SK-N-SH (cell line): ENCODE measurements around the gene MTFMT. TPM values are rescaled to one million over a fixed set of nuclear protein-coding genes. Genes with fewer than 3 reads are reported as not detected.

Experiments
- CTCF ChIA-PET: fragments of 300-600, 350-600 bp; formaldehyde crosslinking; extraction: SDS; loops from one replicate; lab custom pipeline; 2021; lab: Yijun Ruan, JAX
- POLR2A ChIA-PET: fragments of 350-600 bp; sonication (Branson Sonifier 250); formaldehyde crosslinking; extraction: SDS; loops from one replicate; lab custom pipeline; 2020; ENCODE audit warnings: antibody characterized with exemption, inconsistent platforms; lab: Yijun Ruan, JAX
- DNase-seq: peaks from one replicate; pipeline ENCODE4 v3.0.0; 2012
- H2AFZ ChIP-seq: fragments of 200-600 bp; sonication (generic); 2 replicates; pipeline ENCODE4 v1.8.1; 2016; ENCODE audit warnings: antibody characterized with exemption, mild to moderate bottlenecking, low read depth
- H3F3A ChIP-seq: fragments of 200-600 bp; sonication (generic); replicated peaks from 2 replicates; pipeline ENCODE3; 2016; ENCODE audit warnings: antibody characterized with exemption, mild to moderate bottlenecking; ENCODE audit not compliant: insufficient read depth
- H3K27ac ChIP-seq, 2 experiments: fragments of 200-500 bp in 1 of 2; fragments of 200-600 bp in 1 of 2; sonication (Bioruptor generic) in 1 of 2; sonication (generic), shearing (Covaris generic) in 1 of 2; 2 replicates each; pipeline versions ENCODE4 v1.5.1 to v1.6.1; 2014 to 2016; ENCODE audit warnings: low read depth in 2 of 2, inconsistent platforms in 1 of 2, low read length in 1 of 2, mild to moderate bottlenecking in 1 of 2, mixed read lengths in 1 of 2
- H3K27me3 ChIP-seq: fragments of 200-600 bp; sonication (generic), shearing (Covaris generic); 2 replicates; pipeline ENCODE4 v1.6.1; 2016; ENCODE audit warnings: mixed run types; ENCODE audit not compliant: insufficient read depth
- H3K36me3 ChIP-seq, 2 experiments: fragments of 200-500 bp in 1 of 2; fragments of 200-600 bp in 1 of 2; sonication (Bioruptor generic) in 1 of 2; sonication (generic) in 1 of 2; replicated peaks in 1 of 2; 2 replicates each; pipeline versions ENCODE3 to v1.5.1; 2014 to 2016; ENCODE audit warnings: low read length in 1 of 2, mild to moderate bottlenecking in 1 of 2; ENCODE audit not compliant: insufficient read depth in 2 of 2, control insufficient read depth in 1 of 2
- H3K4me1 ChIP-seq, 2 experiments: fragments of 200-500 bp in 1 of 2; fragments of 200-600 bp in 1 of 2; sonication (Bioruptor generic) in 1 of 2; sonication (generic), shearing (Covaris generic) in 1 of 2; 2 replicates each; pipeline versions ENCODE4 v1.5.1 to v1.6.1; 2014 to 2016; ENCODE audit warnings: low read depth in 1 of 2, low read length in 1 of 2, mixed run types in 1 of 2; ENCODE audit not compliant: insufficient read depth in 2 of 2, control insufficient read depth in 1 of 2
- H3K4me2 ChIP-seq: fragments of 200-600 bp; sonication (generic), shearing (Covaris generic); 2 replicates; pipeline ENCODE4 v1.6.1; 2017; ENCODE audit warnings: mixed run types
- H3K4me3 ChIP-seq, 2 experiments: fragments of 200-500 bp in 1 of 2; fragments of 200-600 bp in 1 of 2; sonication (Bioruptor generic) in 1 of 2; sonication (generic), shearing (Covaris generic) in 1 of 2; 2 replicates each; pipeline versions ENCODE4 v1.5.1 to v1.8.1; 2014 to 2016; ENCODE audit warnings: low read depth in 2 of 2, inconsistent platforms in 1 of 2, low read length in 1 of 2, mild to moderate bottlenecking in 1 of 2, mixed read lengths in 1 of 2, moderate library complexity in 1 of 2
- H3K79me2 ChIP-seq: fragments of 200-600 bp; sonication (generic); 2 replicates; pipeline ENCODE4 v1.8.1; 2017; ENCODE audit warnings: mild to moderate bottlenecking; ENCODE audit not compliant: insufficient read depth
- H3K9ac ChIP-seq: fragments of 200-600 bp; sonication (generic); 2 replicates; pipeline ENCODE4 v1.6.1; 2017; ENCODE audit warnings: mixed run types
- H3K9me2 ChIP-seq: fragments of 200-600 bp; sonication (generic); 2 replicates; pipeline ENCODE4 v1.6.1; 2017; ENCODE audit warnings: mixed run types
- H3K9me3 ChIP-seq: fragments of 200-600 bp; sonication (generic); 2 replicates; pipeline ENCODE4 v1.6.1; 2017; ENCODE audit warnings: mixed run types, mild to moderate bottlenecking, moderate library complexity
- H4K20me1 ChIP-seq: fragments of 200-600 bp; sonication (generic); 2 replicates; pipeline ENCODE4 v1.6.1; 2017; ENCODE audit warnings: mild to moderate bottlenecking, mixed run types; ENCODE audit not compliant: insufficient read depth
- ELF1 ChIP-seq: IDR thresholded peaks from 2 replicates; pipeline ENCODE4 v1.4.0; 2012
- EP300 ChIP-seq, 2 experiments: IDR thresholded peaks; 2 replicates each; pipeline versions ENCODE4 v1.4.0 to v1.6.1; 2012; ENCODE audit warnings: borderline replicate concordance in 1 of 2, low read depth in 1 of 2, low read length in 1 of 2
- FOXJ3 ChIP-seq: sonication (generic); formaldehyde crosslinking; IDR thresholded peaks from 2 replicates; pipeline ENCODE4 v1.5.1; 2020; ENCODE audit warnings: mild to moderate bottlenecking, missing genetic modification reagents
- FOXM1 ChIP-seq: IDR thresholded peaks from 2 replicates; pipeline ENCODE4 v1.4.0; 2012; ENCODE audit warnings: low read depth, mild to moderate bottlenecking
- GABPA ChIP-seq: IDR thresholded peaks from 2 replicates; pipeline ENCODE4 v1.4.0; 2012; ENCODE audit warnings: low read depth, mild to moderate bottlenecking
- GATA2 ChIP-seq: sonication (generic); formaldehyde crosslinking; IDR thresholded peaks from 2 replicates; pipeline ENCODE4 v1.5.0; 2020; ENCODE audit warnings: mild to moderate bottlenecking, missing genetic modification reagents
- IRF3 ChIP-seq: fragments of 150-350 bp; IDR thresholded peaks from 2 replicates; pipeline ENCODE4 v1.6.1; 2016; ENCODE audit warnings: mild to moderate bottlenecking, low read depth, low read length
- JUND ChIP-seq: IDR thresholded peaks from 2 replicates; pipeline ENCODE4 v1.4.0; 2012
- MEF2A ChIP-seq: IDR thresholded peaks from 2 replicates; pipeline ENCODE4 v1.4.0; 2012; ENCODE audit warnings: low read depth, borderline replicate concordance
- MXI1 ChIP-seq: IDR thresholded peaks from 2 replicates; pipeline ENCODE4 v1.6.1; 2012; ENCODE audit warnings: mild to moderate bottlenecking, low read depth, low read length, improper control_type of control experiment
- NRF1 ChIP-seq: IDR thresholded peaks from 2 replicates; pipeline ENCODE4 v1.6.1; 2012; ENCODE audit warnings: low read depth, mild to moderate bottlenecking, low read length
- POLR2AphosphoS5 ChIP-seq: IDR thresholded peaks from 2 replicates; pipeline ENCODE4 v1.6.1; 2012; ENCODE audit warnings: low read depth, low read length
- REST ChIP-seq: IDR thresholded peaks from 2 replicates; pipeline ENCODE4 v1.6.1; 2012; ENCODE audit warnings: mild to moderate bottlenecking, low read depth, low read length, moderate library complexity
- RFX5 ChIP-seq: IDR thresholded peaks from 2 replicates; pipeline ENCODE4 v1.6.1; 2012; ENCODE audit warnings: mild to moderate bottlenecking, improper control_type of control experiment, low read length
- RXRA ChIP-seq: IDR thresholded peaks from 2 replicates; pipeline ENCODE4 v1.4.0; 2012; ENCODE audit warnings: low read depth, mild to moderate bottlenecking, borderline replicate concordance
- SIN3A ChIP-seq: IDR thresholded peaks from 2 replicates; pipeline ENCODE4 v1.6.1; 2012; ENCODE audit warnings: low read depth, mild to moderate bottlenecking, low read length, moderate library complexity, borderline replicate concordance
- TAF1 ChIP-seq: IDR thresholded peaks from 2 replicates; pipeline ENCODE4 v1.6.1; 2012; ENCODE audit warnings: low read depth, mild to moderate bottlenecking, low read length, moderate library complexity, borderline replicate concordance
- USF1 ChIP-seq: IDR thresholded peaks from 2 replicates; pipeline ENCODE4 v1.4.0; 2012; ENCODE audit warnings: low read depth, borderline replicate concordance
- WGBS: methylation state at CpG from one replicate; pipeline ENCODE4 v1.1.6; 2017; ENCODE audit warnings: low lambda C conversion rate; 5-methylcytosine and 5-hydroxymethylcytosine counted together
- polyA plus RNA-seq, 3 experiments: library from polyadenylated mRNA; depleted of rRNA; stranded (reverse); fragments of >200 nt; gene quantifications; 2 replicates each; pipeline ENCODE4 v1.2.3, GENCODE V29; 2012

The MTFMT gene
- polyA plus RNA-seq, 1 of the 3 experiments (the other 2 are of a cell fraction) = 12.1 TPM

GRCh38 chr15:64990168-64990470, 39.3 kb downstream of the MTFMT start:
- Histone ChIP-seq H2AFZ (peak overlapping the region; percentile 98), H3K27ac (peak overlapping the region; percentile 84 to 90), H3K27me3 (no peaks in the 10 kb centered on the region), H3K4me2 (peak overlapping the region; percentile 89), H3K9me2 (no peaks in the 10 kb centered on the region), H3K9ac (peak overlapping the region; percentile 71), H3K9me3 (no peaks in the 10 kb centered on the region), H3K36me3 (no peaks in the 10 kb centered on the region), H3K4me3 (peak overlapping the region; percentile 80 to 94), H3F3A (peaks cover 8% of the 10 kb centered on the region)
- CTCF ChIA-PET = interaction anchor here (0.6 to 0.7 kb wide), 2 partner anchors 16 to 111 kb away, joined by 3 read pairs; no protein-coding TSS in a partner anchor
- WGBS = 19% methylated on average over 9 of the region's 9 CpGs
- TF ChIP-seq FOXM1 (no peak), EP300 (IDR thresholded peaks at IDR 0.05; ENCODE audit: borderline replicate concordance in 1 of 2, low read depth in 1 of 2, low read length in 1 of 2) (no peak), JUND (no peak), MEF2A (no peak), MXI1 (no peak), GABPA (no peak)
- TF ChIP-seq, all 33 proteins: peak for 0
- POLR2A ChIA-PET = interaction anchor here (0.8 to 1.3 kb wide), 3 partner anchors 150 to 165 kb away, joined by 3 to 4 read pairs (median 4); partner anchors contain the start of gene PIF1
- Histone ChIP-seq H4K20me1 (no peaks in the 10 kb centered on the region), H3K79me2 (peaks cover 44% of the 10 kb centered on the region), H3K4me1 (peaks cover 7 to 9% of the 10 kb centered on the region in 2 experiments; a peak in 3 of 4 replicates)
- no peak for DNase-seq

- CTCF ChIA-PET = interaction anchor here (0.6 to 0.7 kb wide), 2 partner anchors 16 to 112 kb away, joined by 3 read pairs; no protein-coding TSS in a partner anchor
- peak within 1 kb of the TSS; percentile 94 for H3K9ac ChIP-seq
- peaks cover 49% of the 10 kb centered on the region for H3K79me2 ChIP-seq
- H3K4me3 ChIP-seq = peak within 1 kb of the TSS; percentile 80 to 94
- H2AFZ ChIP-seq = peak within 1 kb of the TSS; percentile 98
- H3K4me1 ChIP-seq = peaks cover 8 to 10% of the 10 kb centered on the region in 2 experiments; a peak in 3 of 4 replicates
- no peaks in the 10 kb centered on the region for H4K20me1 ChIP-seq
- DNase-seq = peak; percentile 98
- H3K9me3 ChIP-seq = no peaks in the 10 kb centered on the region
- H3K27ac ChIP-seq = peak within 1 kb of the TSS; percentile 84 to 90
- WGBS = 2% methylated on average over 41 of the region's 75 CpGs
- no peaks in the 10 kb centered on the region for H3K36me3 ChIP-seq
- peaks cover 8% of the 10 kb centered on the region for H3F3A ChIP-seq
- H3K27me3 ChIP-seq = no peaks in the 10 kb centered on the region
- peak within 1 kb of the TSS; percentile 89 for H3K4me2 ChIP-seq
- H3K9me2 ChIP-seq = no peaks in the 10 kb centered on the region
- POLR2A ChIA-PET = interaction anchor here (0.8 to 1.3 kb wide), 3 partner anchors 149 to 164 kb away, joined by 3 to 4 read pairs (median 4); partner anchors contain the start of gene PIF1
- TF ChIP-seq SIN3A (peak; percentile 67; the same call in 1 of the 2 replicates), USF1 (peak; percentile 93), POLR2AphosphoS5 (peak; percentile 92), GATA2 (CRISPR knock-in tag) (no peak), NRF1 (peak; percentile 16; the same call in 1 of the 2 replicates), JUND (no peak), REST (no peak), ELF1 (peak; percentile 96), IRF3 (no peak), RFX5 (no peak), FOXJ3 (CRISPR knock-in tag) (no peak; the same call in 1 of the 2 replicates), RXRA (peak; percentile 21; the same call in 1 of the 2 replicates), TAF1 (peak; percentile 63; the same call in 1 of the 2 replicates), EP300 (IDR thresholded peaks at IDR 0.05; ENCODE audit: borderline replicate concordance in 1 of 2, low read depth in 1 of 2, low read length in 1 of 2) (no peak), MXI1 (no peak; the same call in none of the 2 replicates)
Observed at GRCh38 chr15:64989416-64990167, 39.8 kb downstream of the MTFMT start, which contains the start of gene SPG21. Gene SPG21 (minus strand): TSS chr15:64989914. CDS start chr15:64983569, 6,345 bp downstream.
